GM23338 (cell line): ENCODE data around the gene TAB3. TPM values are rescaled to one million over a fixed set of nuclear protein-coding genes. Genes with fewer than 3 reads are reported as not detected.

Source experiments
- ATAC-seq: fragments of 200-7000 bp; cut with Tn5 transposase; 3 replicates; pipeline ENCODE4 v1.9.1; 2020
- DNase-seq: peaks from one replicate; pipeline ENCODE4 v3.0.0-alpha.2; 2015; ENCODE audit warnings: low spot score
- H2AFZ ChIP-seq: fragments of 200-600 bp; sonication (generic); 2 replicates; pipeline ENCODE4 v1.8.0; 2016; ENCODE audit warnings: antibody characterized with exemption, mild to moderate bottlenecking, moderate library complexity
- H3F3A ChIP-seq: fragments of 200-600 bp; sonication (generic); replicated peaks from 2 replicates; pipeline ENCODE4 v1.8.0; 2017; ENCODE audit warnings: antibody characterized with exemption, mixed run types, low read depth
- H3K27ac ChIP-seq: fragments of 200-600 bp; sonication (generic); 2 replicates; pipeline ENCODE4 v1.6.1; 2016; ENCODE audit warnings: low read depth
- H3K27me3 ChIP-seq: fragments of 200-600 bp; sonication (generic); 2 replicates; pipeline ENCODE4 v1.8.0; 2016; ENCODE audit warnings: mild to moderate bottlenecking, mixed run types, moderate library complexity; ENCODE audit not compliant: insufficient read depth
- H3K36me3 ChIP-seq: fragments of 200-600 bp; sonication (generic); 2 replicates; pipeline ENCODE4 v1.8.0; 2016; ENCODE audit warnings: mild to moderate bottlenecking; ENCODE audit not compliant: insufficient read depth
- H3K4me1 ChIP-seq: fragments of 200-600 bp; sonication (generic); 2 replicates; pipeline ENCODE4 v1.8.0; 2016; ENCODE audit warnings: mild to moderate bottlenecking, moderate library complexity; ENCODE audit not compliant: insufficient read depth
- H3K4me2 ChIP-seq: fragments of 200-600 bp; sonication (generic); 2 replicates; pipeline ENCODE4 v1.7.1; 2017; ENCODE audit warnings: mixed run types
- H3K4me3 ChIP-seq: fragments of 200-600 bp; sonication (generic); 2 replicates; pipeline ENCODE4 v1.6.1; 2016; ENCODE audit warnings: mixed run types
- H3K79me2 ChIP-seq: fragments of 200-600 bp; sonication (generic); replicated peaks from 2 replicates; pipeline ENCODE4 v1.8.0; 2017; ENCODE audit warnings: mild to moderate bottlenecking; ENCODE audit not compliant: insufficient read depth
- H3K9me2 ChIP-seq: fragments of 200-600 bp; sonication (generic); 2 replicates; pipeline ENCODE4 v1.8.0; 2017; ENCODE audit not compliant: insufficient read depth
- H4K20me1 ChIP-seq: fragments of 200-600 bp; sonication (generic); replicated peaks from 2 replicates; pipeline ENCODE4 v1.8.0; 2017; ENCODE audit warnings: mild to moderate bottlenecking; ENCODE audit not compliant: insufficient read depth
- H3K27ac Mint-ChIP-seq: 2 replicates; pipeline ENCODE4 v1.8.0; 2020; ENCODE audit warnings: inconsistent platforms, mild to moderate bottlenecking, moderate library complexity, mixed read lengths
- H3K27me3 Mint-ChIP-seq: 3 replicates; pipeline ENCODE4 v1.8.0; 2022; ENCODE audit warnings: low read depth, mild to moderate bottlenecking, moderate library complexity, mixed read lengths, inconsistent platforms; ENCODE audit not compliant: insufficient read depth, poor library complexity
- H3K36me3 Mint-ChIP-seq: 3 replicates; pipeline ENCODE4 v1.8.0; 2021; ENCODE audit warnings: low read depth, mild to moderate bottlenecking, inconsistent platforms, moderate library complexity, mixed read lengths
- H3K4me1 Mint-ChIP-seq: 3 replicates; pipeline ENCODE4 v1.8.0; 2020; ENCODE audit warnings: mild to moderate bottlenecking, inconsistent platforms, mixed read lengths
- H3K4me3 Mint-ChIP-seq: 3 replicates; pipeline ENCODE4 v1.8.0; 2021; ENCODE audit warnings: moderate library complexity, mild to moderate bottlenecking, inconsistent platforms, mixed read lengths
- H3K9me3 Mint-ChIP-seq: 3 replicates; pipeline ENCODE4 v1.8.0; 2020; ENCODE audit warnings: moderate library complexity, mild to moderate bottlenecking, inconsistent platforms, mixed read lengths
- CREB1 ChIP-seq: fragments of 250-450 bp; sonication (Bioruptor Pico); IDR thresholded peaks from 2 replicates; pipeline ENCODE4 v1.5.0; 2020; ENCODE audit warnings: low read depth, mild to moderate bottlenecking, moderate library complexity
- ETS1 ChIP-seq: IDR thresholded peaks from 2 replicates; pipeline ENCODE4 v1.6.1; 2016; ENCODE audit warnings: antibody characterized with exemption
- EZH2 ChIP-seq: fragments of 200-600 bp; sonication (generic); IDR thresholded peaks from one replicate; pipeline ENCODE4 v1.8.0; 2017; ENCODE audit warnings: antibody characterized with exemption, mild to moderate bottlenecking, low read depth; ENCODE audit not compliant: unreplicated experiment
- EZH2phosphoT487 ChIP-seq: fragments of 200-600 bp; sonication (generic); IDR thresholded peaks from one replicate; pipeline ENCODE4 v1.8.1; 2018; ENCODE audit warnings: antibody characterized with exemption; ENCODE audit not compliant: unreplicated experiment
- JUNB ChIP-seq: IDR thresholded peaks from one replicate; pipeline ENCODE4 v1.6.1; 2016; ENCODE audit warnings: antibody characterized with exemption; ENCODE audit not compliant: unreplicated experiment
- NANOG ChIP-seq: IDR thresholded peaks from 2 replicates; pipeline ENCODE4 v1.6.1; 2016; ENCODE audit warnings: antibody characterized with exemption, borderline replicate concordance
- POLR2AphosphoS5 ChIP-seq: IDR thresholded peaks from 2 replicates; pipeline ENCODE4 v1.6.1; 2016; ENCODE audit warnings: antibody characterized with exemption, low read depth
- REST ChIP-seq: IDR thresholded peaks from one replicate; pipeline ENCODE4 v1.6.1; 2018; ENCODE audit warnings: antibody characterized with exemption; ENCODE audit not compliant: unreplicated experiment
- STAT1 ChIP-seq: IDR thresholded peaks from one replicate; pipeline ENCODE4 v1.6.1; 2016; ENCODE audit warnings: antibody characterized with exemption; ENCODE audit not compliant: unreplicated experiment
- ZNF114 ChIP-seq: fragments of 250-450 bp; sonication (Bioruptor Pico); IDR thresholded peaks from 2 replicates; pipeline ENCODE4 v1.5.0; 2020; ENCODE audit warnings: mild to moderate bottlenecking, moderate library complexity
- ZNF331 ChIP-seq: fragments of 250-450 bp; sonication (Bioruptor Pico); IDR thresholded peaks from 2 replicates; pipeline ENCODE4 v1.5.0; 2020; ENCODE audit warnings: low read depth, mild to moderate bottlenecking, moderate library complexity
- polyA plus RNA-seq: library from polyadenylated mRNA; unstranded; fragments of >200 nt; fragmentation: Nextera tagmentation; extraction: Ambion mirVana; gene quantifications from 2 replicates; pipeline ENCODE4 v1.2.1, GENCODE V29; 2016
- total RNA-seq: library from RNA; depleted of rRNA; stranded (reverse); fragments of >200 nt; shearing (Covaris generic); gene quantifications from 2 replicates; pipeline ENCODE4 v1.2.3, GENCODE V29; 2014
- TF ChIP-seq, protein P1 (sequence below), 2 experiments: fragments of 200-600 bp in 1 of 2; sonication (generic) in 1 of 2; conservative IDR thresholded peaks; 2 replicates each; pipeline versions ENCODE4 v1.5.1 to v1.6.1; 2016 to 2017; ENCODE audit warnings: antibody characterized with exemption in 2 of 2, low read depth in 2 of 2, mild to moderate bottlenecking in 2 of 2, moderate library complexity in 1 of 2
- TF ChIP-seq, protein P2 (sequence below): fragments of 250-450 bp; sonication (Bioruptor Pico); IDR thresholded peaks from 2 replicates; pipeline ENCODE4 v1.5.0; 2020; ENCODE audit warnings: mild to moderate bottlenecking, moderate library complexity

TAB3 gene
- total and polyA plus RNA-seq, 2 experiments from 2014 or later = 4.4 to 21.7 TPM

DNA sequence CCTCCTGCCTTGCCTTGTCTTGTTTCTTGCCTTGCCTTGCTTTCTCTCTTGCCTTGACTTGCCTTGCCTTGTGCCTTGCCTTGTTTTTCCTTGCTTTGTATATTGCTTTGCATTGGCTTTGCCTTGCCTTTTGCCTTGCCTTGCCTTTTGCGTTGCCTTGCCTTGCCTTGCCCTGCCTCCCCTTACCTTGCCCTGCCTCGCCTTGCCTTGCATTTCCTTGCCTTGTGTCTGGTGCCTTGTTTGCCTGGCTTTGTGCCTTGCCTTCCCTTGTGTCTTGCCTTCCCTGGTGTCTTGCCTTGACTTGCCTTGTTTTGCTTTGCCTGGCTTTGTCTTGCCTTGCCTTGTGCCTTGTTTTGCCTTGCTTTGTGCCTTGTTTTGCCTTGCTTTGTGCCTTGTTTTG is 89.7 kb downstream of the TAB3 start:
- Mint-ChIP-seq H3K9me3 (no peaks in the 10 kb centered on the region), H3K27me3 (no peaks in the 10 kb centered on the region), H3K4me3 (no peak overlapping the region), H3K4me1 (no peaks in the 10 kb centered on the region), H3K36me3 (no peaks in the 10 kb centered on the region), H3K27ac (no peak overlapping the region)
- no peaks in the 10 kb centered on the region for H3K79me2 ChIP-seq
- no peak overlapping the region for H3K4me2 ChIP-seq
- no peak overlapping the region for H2AFZ ChIP-seq
- no peaks in the 10 kb centered on the region for H3K36me3 ChIP-seq
- H3K4me3 ChIP-seq = no peak overlapping the region
- no peaks in the 10 kb centered on the region for H3K4me1 ChIP-seq
- H3K27ac ChIP-seq = no peak overlapping the region
- H3K9me2 ChIP-seq = no peaks in the 10 kb centered on the region
- no peak for DNase-seq
- no peak for ATAC-seq
- no peaks in the 10 kb centered on the region for H4K20me1 ChIP-seq
- no peaks in the 10 kb centered on the region for H3F3A ChIP-seq
- no peaks in the 10 kb centered on the region for H3K27me3 ChIP-seq
- TF ChIP-seq ZNF331 (CRISPR knock-in tag) (no peak), NANOG (no peak), EZH2phosphoT487 (no peak), POLR2AphosphoS5 (no peak), EZH2 (no peak), ZNF114 (CRISPR knock-in tag) (no peak), ETS1 (no peak), REST (no peak), JUNB (no peak), CREB1 (CRISPR knock-in tag) (no peak), STAT1 (no peak)
- TF ChIP-seq, protein P1, sequence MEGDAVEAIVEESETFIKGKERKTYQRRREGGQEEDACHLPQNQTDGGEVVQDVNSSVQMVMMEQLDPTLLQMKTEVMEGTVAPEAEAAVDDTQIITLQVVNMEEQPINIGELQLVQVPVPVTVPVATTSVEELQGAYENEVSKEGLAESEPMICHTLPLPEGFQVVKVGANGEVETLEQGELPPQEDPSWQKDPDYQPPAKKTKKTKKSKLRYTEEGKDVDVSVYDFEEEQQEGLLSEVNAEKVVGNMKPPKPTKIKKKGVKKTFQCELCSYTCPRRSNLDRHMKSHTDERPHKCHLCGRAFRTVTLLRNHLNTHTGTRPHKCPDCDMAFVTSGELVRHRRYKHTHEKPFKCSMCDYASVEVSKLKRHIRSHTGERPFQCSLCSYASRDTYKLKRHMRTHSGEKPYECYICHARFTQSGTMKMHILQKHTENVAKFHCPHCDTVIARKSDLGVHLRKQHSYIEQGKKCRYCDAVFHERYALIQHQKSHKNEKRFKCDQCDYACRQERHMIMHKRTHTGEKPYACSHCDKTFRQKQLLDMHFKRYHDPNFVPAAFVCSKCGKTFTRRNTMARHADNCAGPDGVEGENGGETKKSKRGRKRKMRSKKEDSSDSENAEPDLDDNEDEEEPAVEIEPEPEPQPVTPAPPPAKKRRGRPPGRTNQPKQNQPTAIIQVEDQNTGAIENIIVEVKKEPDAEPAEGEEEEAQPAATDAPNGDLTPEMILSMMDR (conservative IDR thresholded peaks at IDR 0.05; ENCODE audit: low read depth in 2 of 2) = no peak
- TF ChIP-seq, protein P2, sequence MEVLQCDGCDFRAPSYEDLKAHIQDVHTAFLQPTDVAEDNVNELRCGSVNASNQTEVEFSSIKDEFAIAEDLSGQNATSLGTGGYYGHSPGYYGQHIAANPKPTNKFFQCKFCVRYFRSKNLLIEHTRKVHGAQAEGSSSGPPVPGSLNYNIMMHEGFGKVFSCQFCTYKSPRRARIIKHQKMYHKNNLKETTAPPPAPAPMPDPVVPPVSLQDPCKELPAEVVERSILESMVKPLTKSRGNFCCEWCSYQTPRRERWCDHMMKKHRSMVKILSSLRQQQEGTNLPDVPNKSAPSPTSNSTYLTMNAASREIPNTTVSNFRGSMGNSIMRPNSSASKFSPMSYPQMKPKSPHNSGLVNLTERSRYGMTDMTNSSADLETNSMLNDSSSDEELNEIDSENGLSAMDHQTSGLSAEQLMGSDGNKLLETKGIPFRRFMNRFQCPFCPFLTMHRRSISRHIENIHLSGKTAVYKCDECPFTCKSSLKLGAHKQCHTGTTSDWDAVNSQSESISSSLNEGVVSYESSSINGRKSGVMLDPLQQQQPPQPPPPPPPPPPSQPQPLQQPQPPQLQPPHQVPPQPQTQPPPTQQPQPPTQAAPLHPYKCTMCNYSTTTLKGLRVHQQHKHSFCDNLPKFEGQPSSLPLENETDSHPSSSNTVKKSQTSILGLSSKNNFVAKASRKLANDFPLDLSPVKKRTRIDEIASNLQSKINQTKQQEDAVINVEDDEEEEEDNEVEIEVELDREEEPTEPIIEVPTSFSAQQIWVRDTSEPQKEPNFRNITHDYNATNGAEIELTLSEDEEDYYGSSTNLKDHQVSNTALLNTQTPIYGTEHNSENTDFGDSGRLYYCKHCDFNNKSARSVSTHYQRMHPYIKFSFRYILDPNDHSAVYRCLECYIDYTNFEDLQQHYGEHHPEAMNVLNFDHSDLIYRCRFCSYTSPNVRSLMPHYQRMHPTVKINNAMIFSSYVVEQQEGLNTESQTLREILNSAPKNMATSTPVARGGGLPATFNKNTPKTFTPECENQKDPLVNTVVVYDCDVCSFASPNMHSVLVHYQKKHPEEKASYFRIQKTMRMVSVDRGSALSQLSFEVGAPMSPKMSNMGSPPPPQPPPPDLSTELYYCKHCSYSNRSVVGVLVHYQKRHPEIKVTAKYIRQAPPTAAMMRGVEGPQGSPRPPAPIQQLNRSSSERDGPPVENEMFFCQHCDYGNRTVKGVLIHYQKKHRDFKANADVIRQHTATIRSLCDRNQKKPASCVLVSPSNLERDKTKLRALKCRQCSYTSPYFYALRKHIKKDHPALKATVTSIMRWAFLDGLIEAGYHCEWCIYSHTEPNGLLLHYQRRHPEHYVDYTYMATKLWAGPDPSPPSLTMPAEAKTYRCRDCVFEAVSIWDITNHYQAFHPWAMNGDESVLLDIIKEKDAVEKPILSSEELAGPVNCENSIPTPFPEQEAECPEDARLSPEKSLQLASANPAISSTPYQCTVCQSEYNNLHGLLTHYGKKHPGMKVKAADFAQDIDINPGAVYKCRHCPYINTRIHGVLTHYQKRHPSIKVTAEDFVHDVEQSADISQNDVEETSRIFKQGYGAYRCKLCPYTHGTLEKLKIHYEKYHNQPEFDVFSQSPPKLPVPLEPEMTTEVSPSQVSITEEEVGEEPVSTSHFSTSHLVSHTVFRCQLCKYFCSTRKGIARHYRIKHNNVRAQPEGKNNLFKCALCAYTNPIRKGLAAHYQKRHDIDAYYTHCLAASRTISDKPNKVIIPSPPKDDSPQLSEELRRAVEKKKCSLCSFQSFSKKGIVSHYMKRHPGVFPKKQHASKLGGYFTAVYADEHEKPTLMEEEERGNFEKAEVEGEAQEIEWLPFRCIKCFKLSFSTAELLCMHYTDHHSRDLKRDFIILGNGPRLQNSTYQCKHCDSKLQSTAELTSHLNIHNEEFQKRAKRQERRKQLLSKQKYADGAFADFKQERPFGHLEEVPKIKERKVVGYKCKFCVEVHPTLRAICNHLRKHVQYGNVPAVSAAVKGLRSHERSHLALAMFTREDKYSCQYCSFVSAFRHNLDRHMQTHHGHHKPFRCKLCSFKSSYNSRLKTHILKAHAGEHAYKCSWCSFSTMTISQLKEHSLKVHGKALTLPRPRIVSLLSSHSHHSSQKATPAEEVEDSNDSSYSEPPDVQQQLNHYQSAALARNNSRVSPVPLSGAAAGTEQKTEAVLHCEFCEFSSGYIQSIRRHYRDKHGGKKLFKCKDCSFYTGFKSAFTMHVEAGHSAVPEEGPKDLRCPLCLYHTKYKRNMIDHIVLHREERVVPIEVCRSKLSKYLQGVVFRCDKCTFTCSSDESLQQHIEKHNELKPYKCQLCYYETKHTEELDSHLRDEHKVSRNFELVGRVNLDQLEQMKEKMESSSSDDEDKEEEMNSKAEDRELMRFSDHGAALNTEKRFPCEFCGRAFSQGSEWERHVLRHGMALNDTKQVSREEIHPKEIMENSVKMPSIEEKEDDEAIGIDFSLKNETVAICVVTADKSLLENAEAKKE (CRISPR knock-in tag) = no peak
